Tibial artery (tissue), 4 donors: Measurements from ENCODE around the gene BCL2.

Experiments
- DNase-seq, 2 donors: peaks; one replicate each; pipeline ENCODE4 v3.0.0-alpha.2; 2019
- H3K27ac ChIP-seq, 2 donors: fragments of 200-600 bp; sonication (generic) in 1 of 2; 1 replicate in 1 of 2; 2 replicates in 1 of 2; pipeline ENCODE4 v1.5.1; 2018 to 2019; ENCODE audit warnings: mild to moderate bottlenecking in 1 of 2
- H3K27me3 ChIP-seq, 2 donors: fragments of 200-600 bp; sonication (generic) in 1 of 2; one replicate each; pipeline versions ENCODE4 v1.5.1 to v1.6.0; 2016 to 2019
- H3K36me3 ChIP-seq, 3 donors: fragments of 200-600 bp; sonication (generic) in 2 of 3; one replicate each; pipeline ENCODE4 v1.5.1; 2016 to 2019; ENCODE audit warnings: mild to moderate bottlenecking in 2 of 3
- H3K4me1 ChIP-seq, 4 donors: fragments of 200-600 bp; sonication (generic) in 2 of 4; 1 replicate in 3 of 4; 2 replicates in 1 of 4; pipeline ENCODE4 v1.5.1; 2016 to 2019
- H3K4me3 ChIP-seq, 2 donors: fragments of 200-600 bp; sonication (generic) in 1 of 2; 1 replicate in 1 of 2; 2 replicates in 1 of 2; pipeline ENCODE4 v1.5.1; 2018 to 2019; ENCODE audit warnings: mild to moderate bottlenecking in 2 of 2
- H3K9me3 ChIP-seq, 3 donors: fragments of 200-600 bp; sonication (generic) in 1 of 3; one replicate each; pipeline ENCODE4 v1.5.1; 2016 to 2019
- CTCF ChIP-seq, 2 experiments: fragments of 200-600 bp in 1 of 2; fragments of 450-650 bp in 1 of 2; IDR thresholded peaks; one replicate each; pipeline ENCODE4 v1.5.1; 2017 to 2019; ENCODE audit warnings: antibody characterized with exemption in 2 of 2, mild to moderate bottlenecking in 1 of 2, moderate library complexity in 1 of 2
- intact Hi-C: fragments of 100-400 bp; cut with DNase I; formaldehyde crosslinking; loops from one replicate; pipeline ENCODE4 v1.15.0; 2023; ENCODE audit warnings: low total_unique reads

BCL2 gene

GRCh38 chr18:63100630-63101055 is 218.9 kb downstream of the BCL2 start:
- Histone ChIP-seq H3K9me3 (no peaks in the 10 kb centered on the region), H3K4me3 (no peak overlapping the region), H3K4me1 (peaks cover 0 to 18% (median 3%) of the 10 kb centered on the region in 4 donors), H3K27me3 (no peaks in the 10 kb centered on the region), H3K36me3 (no peaks in the 10 kb centered on the region), H3K27ac (no peak overlapping the region)
- intact Hi-C loops: no loop called here
- TF ChIP-seq CTCF (IDR thresholded peaks at IDR 0.05): no peak
- DNase-seq: no peak

- Histone ChIP-seq H3K4me3 (no peak overlapping the region), H3K4me1 (peaks cover 0 to 18% (median 3%) of the 10 kb centered on the region in 4 donors)
Observed at GRCh38 chr18:63099848-63100629, 219.5 kb downstream of the BCL2 start.

GRCh38 chr18:63099091-63099840 is 220.3 kb downstream of the BCL2 start:
- intact Hi-C loops: no loop called here
- Histone ChIP-seq H3K4me1 (peaks cover 0 to 18% (median 3%) of the 10 kb centered on the region in 4 donors), H3K36me3 (no peaks in the 10 kb centered on the region), H3K4me3 (no peak overlapping the region), H3K9me3 (no peaks in the 10 kb centered on the region), H3K27me3 (no peaks in the 10 kb centered on the region), H3K27ac (no peak overlapping the region)
- TF ChIP-seq CTCF (IDR thresholded peaks at IDR 0.05): no peak
- DNase-seq: no peak

More at GRCh38 chr18:63099848-63100629, 219.5 kb downstream of the BCL2 start:
- no peaks in the 10 kb centered on the region for H3K9me3 ChIP-seq
- no peak overlapping the region for H3K27ac ChIP-seq
- TF ChIP-seq CTCF (IDR thresholded peaks at IDR 0.05): no peak
- no peaks in the 10 kb centered on the region for H3K36me3 ChIP-seq
- H3K27me3 ChIP-seq: no peaks in the 10 kb centered on the region
- intact Hi-C loops: no loop called here
- DNase-seq: no peak

DNA sequence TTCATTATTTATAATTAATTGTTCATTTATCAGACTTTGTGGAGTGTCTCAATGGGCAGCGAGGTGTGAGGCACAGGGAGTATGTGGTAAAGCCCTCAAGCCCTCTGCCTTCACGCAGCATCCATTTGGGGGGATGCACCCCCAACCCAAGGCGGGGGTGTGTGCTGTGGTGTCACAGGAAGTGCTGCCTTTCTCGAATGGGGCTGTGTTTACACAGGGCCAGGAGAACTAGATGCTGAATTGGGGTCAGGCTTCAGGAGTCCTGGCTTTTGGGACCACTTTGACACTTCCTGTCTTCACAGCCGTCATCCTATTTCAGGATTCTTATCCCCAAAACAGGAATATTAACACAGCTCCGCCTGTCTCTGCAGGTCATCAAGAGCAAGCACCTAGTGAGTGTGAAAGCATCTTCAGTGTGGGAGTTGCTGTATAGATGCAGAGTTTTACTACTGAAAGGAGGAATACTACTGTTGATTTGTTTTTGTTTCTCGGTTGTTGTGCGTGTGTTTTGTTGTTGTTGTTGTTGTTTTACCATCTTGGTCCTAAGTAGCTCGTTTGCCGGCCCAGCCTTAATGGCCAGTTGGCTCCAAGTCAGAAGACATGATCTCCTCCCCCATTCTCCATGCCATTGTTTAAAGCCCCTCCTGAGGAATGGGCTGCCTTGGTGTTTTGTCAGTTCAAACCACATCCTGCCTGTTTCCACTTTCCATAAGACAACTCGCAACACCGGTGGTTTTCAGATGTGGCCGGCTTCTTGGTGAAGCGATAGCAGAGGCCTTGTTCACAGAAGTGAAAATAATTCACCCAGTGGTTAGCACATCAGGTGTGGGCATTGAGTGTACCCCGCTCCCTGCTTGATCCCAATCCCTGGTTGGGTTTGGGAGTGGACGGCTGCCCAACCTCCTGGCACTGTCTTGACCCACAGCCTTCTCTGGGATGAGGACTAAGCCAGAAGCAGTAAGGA is 221.3 kb downstream of the BCL2 start:
- DNase-seq: no peak
- H3K9me3 ChIP-seq: no peaks in the 10 kb centered on the region
- no peak overlapping the region for H3K27ac ChIP-seq
- no peaks in the 10 kb centered on the region for H3K36me3 ChIP-seq
- no peak for TF ChIP-seq CTCF (IDR thresholded peaks at IDR 0.05)
- H3K4me1 ChIP-seq: peaks cover 0 to 18% (median 3%) of the 10 kb centered on the region in 4 donors
- no peaks in the 10 kb centered on the region for H3K27me3 ChIP-seq
- H3K4me3 ChIP-seq: no peak overlapping the region
- intact Hi-C loops: no loop called here

DNA sequence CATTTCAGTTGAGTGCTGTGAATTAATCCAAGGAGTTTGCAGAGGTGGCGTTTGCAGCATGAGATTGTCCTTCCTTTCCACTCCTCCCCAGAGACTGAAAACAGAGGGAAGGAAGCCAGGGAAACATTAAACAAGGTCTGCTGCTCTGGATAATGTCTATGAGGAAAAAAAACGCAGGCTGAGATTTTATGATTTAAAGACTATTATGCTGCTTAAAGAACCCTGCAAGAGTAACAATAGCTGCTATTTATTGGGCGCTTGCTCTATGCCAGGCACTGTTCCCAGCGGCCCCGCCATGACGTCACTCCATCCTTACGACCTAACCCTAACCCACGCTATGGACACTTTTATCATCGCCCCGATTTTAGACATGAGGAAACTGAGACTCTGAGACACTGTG is 222.4 kb downstream of the BCL2 start:
- H3K27me3 ChIP-seq: no peaks in the 10 kb centered on the region
- no peak overlapping the region for H3K27ac ChIP-seq
- H3K9me3 ChIP-seq: no peaks in the 10 kb centered on the region
- H3K36me3 ChIP-seq: no peaks in the 10 kb centered on the region
- no peak overlapping the region for H3K4me3 ChIP-seq
- DNase-seq: no peak
- H3K4me1 ChIP-seq: peaks cover 0 to 18% (median 3%) of the 10 kb centered on the region in 4 donors
- TF ChIP-seq CTCF (IDR thresholded peaks at IDR 0.05): no peak
- intact Hi-C loops: no loop called here
